NB4 (cell line): ENCODE data around the gene WIPF3.
"Not testable (repeated sequence)": the region's sequence is repeated elsewhere in the genome, so short reads cannot be mapped to it uniquely, and the experiment has no call there.

Experiments used
- CTCF ChIP-seq: IDR thresholded peaks from one replicate; pipeline ENCODE4 v1.5.1; 2012; ENCODE audit warnings: low read depth, low read length
- MYC ChIP-seq: IDR thresholded peaks from 2 replicates; pipeline ENCODE4 v1.6.1; 2011; ENCODE audit warnings: low read depth, low read length
- POLR2A ChIP-seq: IDR thresholded peaks from 2 replicates; pipeline ENCODE4 v1.6.1; 2011; ENCODE audit warnings: mild to moderate bottlenecking; ENCODE audit not compliant: insufficient read length; ENCODE audit errors: extremely low read depth

GRCh38 chr7:29961611-29962010 is 155.3 kb downstream of the WIPF3 start:
- not testable (repeated sequence) for TF ChIP-seq CTCF, MYC, POLR2A
